GM13976 (cell line): ENCODE measurements around the gene TCFL5.
A peak's percentile ranks its signal among the peaks of the same experiment; 100 is the strongest.

Experiments used
- DNase-seq: peaks from one replicate; pipeline ENCODE4 v3.0.0; 2012; ENCODE audit warnings: low spot score
- CTCF ChIP-seq: IDR thresholded peaks from 2 replicates; pipeline ENCODE4 v1.5.1; 2012; ENCODE audit warnings: borderline replicate concordance, mild to moderate bottlenecking; ENCODE audit not compliant: insufficient read depth; ENCODE audit errors: extremely low read depth, missing control alignments, control extremely low read depth
- in situ Hi-C: fragments of 300-500 bp; cut with MboI; formaldehyde crosslinking; loops from one replicate; pipeline ENCODE4 v1.12.0; 2022; ENCODE audit warnings: low sequenced_read_pairs, mixed read lengths, inconsistent platforms; ENCODE audit not compliant: unreplicated experiment

Gene TCFL5

DNA sequence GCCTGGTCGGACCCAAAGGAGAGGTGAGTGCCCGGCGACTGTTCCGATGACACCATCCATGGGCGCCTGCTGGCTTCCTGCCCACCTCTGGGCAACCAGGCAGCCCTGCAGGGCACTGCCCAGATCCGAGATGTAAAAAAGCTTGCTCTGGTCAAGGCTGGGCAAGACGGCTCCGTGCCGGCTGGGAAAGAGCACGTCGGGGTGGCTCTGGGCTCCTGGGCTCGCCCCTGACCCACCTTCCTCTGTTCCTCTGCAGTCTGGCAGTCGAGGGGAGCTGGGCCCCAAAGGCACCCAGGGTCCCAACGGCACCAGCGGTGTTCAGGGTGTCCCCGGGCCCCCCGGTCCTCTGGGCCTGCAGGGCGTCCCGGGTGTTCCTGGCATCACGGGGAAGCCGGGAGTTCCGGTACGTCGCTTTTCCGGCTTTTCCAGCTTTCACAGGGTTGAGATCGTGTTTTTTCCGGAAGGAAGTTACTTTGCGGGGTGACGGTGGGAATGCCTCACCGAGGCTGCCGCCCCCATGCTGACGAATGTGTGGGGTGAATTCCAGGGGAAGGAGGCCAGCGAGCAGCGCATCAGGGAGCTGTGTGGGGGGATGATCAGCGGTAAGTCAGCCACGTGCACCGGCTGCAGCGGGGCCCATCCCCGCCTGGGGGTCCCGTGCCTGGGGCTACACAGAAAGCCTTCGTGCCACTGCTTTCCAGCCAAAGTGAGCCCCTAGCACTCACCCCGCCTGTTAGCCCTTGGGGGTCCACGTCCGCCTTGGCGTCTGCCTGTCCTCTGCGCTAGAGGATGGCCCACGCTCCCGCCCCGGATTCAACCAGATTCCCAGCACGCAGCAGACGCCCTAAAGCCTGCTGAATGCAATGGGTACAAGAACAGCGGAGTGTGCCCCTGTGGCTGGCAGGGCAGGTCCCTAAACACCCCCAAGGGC, 25.4 kb downstream of the TCFL5 start:
- in situ Hi-C loops: no loop called here
- no peak for TF ChIP-seq CTCF
- DNase-seq: no peak

DNA sequence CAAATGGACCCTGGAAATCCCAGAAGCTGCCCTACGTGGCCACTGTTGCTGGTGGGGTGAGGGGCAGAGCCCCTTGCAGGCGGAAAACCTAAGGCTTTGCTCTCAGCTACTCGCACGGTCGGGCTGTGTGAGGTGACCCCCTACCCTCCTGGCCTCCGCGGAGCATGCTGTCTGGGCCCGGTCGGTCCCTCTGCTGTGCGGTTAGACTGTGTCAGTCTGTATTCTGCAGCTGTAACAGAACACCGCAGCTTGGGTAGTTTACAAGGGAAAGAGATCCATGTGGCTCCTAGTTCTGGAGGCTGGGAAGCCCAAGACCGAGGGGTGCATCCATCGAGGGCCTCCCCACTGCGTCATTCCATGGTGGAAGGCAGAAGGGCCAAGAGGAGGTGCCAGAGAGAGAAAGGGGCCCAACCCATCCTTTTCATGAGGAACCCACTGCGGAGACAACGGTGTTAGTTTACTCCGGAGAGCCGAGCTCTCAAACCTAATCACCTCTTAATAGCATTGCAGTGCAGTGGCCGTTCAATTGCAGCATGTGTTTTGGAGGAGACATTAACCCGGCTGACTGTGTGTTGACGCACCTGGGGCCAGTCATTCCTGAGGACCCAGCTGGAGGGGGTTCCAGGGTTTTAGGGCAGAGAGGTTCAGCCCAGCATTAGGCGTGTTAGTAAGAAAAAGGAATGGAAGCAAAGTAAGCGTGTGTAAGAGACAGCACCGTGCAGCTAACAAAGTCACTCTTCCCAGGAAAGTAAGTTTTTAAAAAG, 26.5 kb downstream of the TCFL5 start:
- in situ Hi-C loops: no loop called here
- DNase-seq: no peak
- TF ChIP-seq CTCF: no peak

- in situ Hi-C loops: no loop called here
- no peak for TF ChIP-seq CTCF
- DNase-seq: no peak
Measured at GRCh38 chr20:62832951-62833391, 28.7 kb downstream of the TCFL5 start.

DNA sequence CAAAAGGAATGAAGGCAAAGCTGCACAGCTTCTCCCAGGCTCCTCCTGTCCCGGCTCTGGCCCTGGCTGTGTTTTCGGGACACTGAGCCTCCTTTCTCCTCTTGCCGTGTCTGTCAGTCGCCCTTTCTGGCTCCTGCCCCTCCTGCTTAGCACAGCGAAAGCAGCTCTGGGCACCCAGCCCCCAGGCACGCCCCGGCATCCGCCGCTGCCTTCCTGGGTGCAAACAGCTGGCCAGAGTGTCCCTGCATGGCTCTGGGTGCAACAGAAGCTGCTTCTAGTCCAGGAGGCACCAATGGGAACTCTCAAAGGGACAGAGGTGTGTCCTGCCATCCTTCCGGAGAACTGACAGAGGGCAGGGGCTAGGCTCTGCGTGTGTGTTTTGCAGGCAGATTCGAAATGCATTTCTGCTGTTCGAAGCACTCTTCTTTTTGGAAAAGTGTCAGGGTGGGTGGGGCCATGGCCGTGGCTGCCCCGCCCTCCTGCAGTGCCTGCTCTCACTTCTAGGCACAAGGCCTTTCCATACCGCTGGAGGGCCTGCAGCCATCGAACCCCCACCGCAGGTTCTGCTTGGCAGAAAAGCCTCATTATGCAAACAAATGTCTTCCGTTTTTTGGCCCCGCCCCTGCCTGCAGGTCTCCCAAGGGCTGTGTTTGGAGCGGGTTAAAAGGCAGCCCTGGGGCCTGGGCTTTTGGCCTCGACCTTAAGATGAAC, 29.3 kb downstream of the TCFL5 start:
- no peak for TF ChIP-seq CTCF
- in situ Hi-C loops: no loop called here

DNA sequence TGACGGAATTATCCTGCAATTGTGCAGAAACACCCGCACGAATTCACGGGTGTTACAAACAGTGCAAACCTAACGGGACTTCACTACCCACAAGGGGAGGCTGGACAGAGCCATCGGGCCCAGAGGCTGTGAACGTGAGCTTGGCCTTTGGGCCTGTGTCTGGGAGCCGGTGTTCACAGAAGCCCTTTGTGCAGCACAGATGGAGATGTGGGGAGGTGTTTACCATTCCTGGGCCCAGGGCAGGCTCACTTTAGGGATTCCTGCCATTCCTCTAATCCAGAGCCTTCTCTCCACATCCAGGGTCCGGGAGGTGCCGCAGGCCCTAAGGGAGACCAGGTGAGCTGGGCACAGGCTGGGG, 29.8 kb downstream of the TCFL5 start:
- in situ Hi-C loops: no loop called here
- DNase-seq: peak; percentile 28
- TF ChIP-seq CTCF: no peak

More for the DNA sequence above, 29.3 kb downstream of the TCFL5 start:
- DNase-seq: peak; percentile 78

- in situ Hi-C loops: no loop called here
- no peak for DNase-seq
- no peak for TF ChIP-seq CTCF
Measured at GRCh38 chr20:62831361-62831788, 30.2 kb downstream of the TCFL5 start.
